Neural cell (in vitro differentiated cells): ENCODE data around the gene COL27A1. TPM values are rescaled to one million over a fixed set of nuclear protein-coding genes. Genes with fewer than 3 reads are reported as not detected.

Experiments
- H2AFZ ChIP-seq: fragments of 200-600, 300-800 bp; sonication (generic), shearing (Covaris generic); 2 replicates; pipeline ENCODE4 v1.6.0; 2014; ENCODE audit warnings: low read depth, mild to moderate bottlenecking, antibody characterized with exemption, low read length, moderate library complexity
- H3F3A ChIP-seq: fragments of 200-600 bp; shearing (Covaris generic); 2 replicates; pipeline ENCODE4 v1.6.1; 2016; ENCODE audit warnings: mild to moderate bottlenecking, moderate library complexity, mixed read lengths, antibody characterized with exemption, low read length; ENCODE audit not compliant: insufficient read depth, poor library complexity, severe bottlenecking
- H3K27ac ChIP-seq: fragments of 200-600, 300-800 bp; sonication (generic), shearing (Covaris generic); 2 replicates; pipeline ENCODE4 v1.5.1; 2014; ENCODE audit warnings: mild to moderate bottlenecking, low read length, moderate library complexity
- H3K27me3 ChIP-seq: fragments of 300-800, 200-600 bp; sonication (generic), shearing (Covaris generic); 2 replicates; pipeline ENCODE4 v1.6.0; 2014; ENCODE audit warnings: mild to moderate bottlenecking, low read depth, low read length, moderate library complexity; ENCODE audit not compliant: insufficient read depth
- H3K36me3 ChIP-seq: fragments of 300-800, 200-600 bp; sonication (generic), shearing (Covaris generic); 2 replicates; pipeline ENCODE4 v1.5.1; 2014; ENCODE audit warnings: mild to moderate bottlenecking, antibody characterized with exemption, low read length, moderate library complexity; ENCODE audit not compliant: insufficient read depth
- H3K4me2 ChIP-seq: fragments of 300-800, 200-600 bp; sonication (generic), shearing (Covaris generic); 2 replicates; pipeline ENCODE4 v1.6.0; 2014; ENCODE audit warnings: mild to moderate bottlenecking, low read length
- H3K4me3 ChIP-seq: fragments of 300-800, 200-600 bp; sonication (generic), shearing (Covaris generic); 2 replicates; pipeline ENCODE4 v1.5.1; 2014; ENCODE audit warnings: mild to moderate bottlenecking, low read length, moderate library complexity
- H3K79me2 ChIP-seq: fragments of 200-600 bp; shearing (Covaris generic); replicated peaks from 2 replicates; pipeline ENCODE4 v1.6.0; 2014; ENCODE audit warnings: mild to moderate bottlenecking, low read length, moderate library complexity; ENCODE audit not compliant: insufficient read depth
- H3K9ac ChIP-seq: fragments of 300-800, 200-600 bp; sonication (generic), shearing (Covaris generic); 2 replicates; pipeline ENCODE4 v1.6.1; 2016; ENCODE audit warnings: mild to moderate bottlenecking, low read length, mixed read lengths
- H3K9me2 ChIP-seq: fragments of 200-600 bp; shearing (Covaris generic); 2 replicates; pipeline ENCODE4 v1.6.1; 2016; ENCODE audit warnings: mild to moderate bottlenecking, low read length, mixed read lengths; ENCODE audit not compliant: insufficient read depth
- H3K9me3 ChIP-seq: fragments of 200-600, 300-800 bp; sonication (generic), shearing (Covaris generic); 2 replicates; pipeline ENCODE4 v1.6.1; 2016; ENCODE audit warnings: mild to moderate bottlenecking, mixed run types, low read length, moderate library complexity, mixed read lengths
- H4K20me1 ChIP-seq: fragments of 200-600 bp; shearing (Covaris generic); 2 replicates; pipeline ENCODE4 v1.6.1; 2016; ENCODE audit warnings: mild to moderate bottlenecking, mixed run types; ENCODE audit not compliant: insufficient read depth
- CTCF ChIP-seq: fragments of 450-650 bp; IDR thresholded peaks from 2 replicates; pipeline ENCODE4 v1.5.1; 2014; ENCODE audit warnings: antibody characterized with exemption, mild to moderate bottlenecking, moderate library complexity; ENCODE audit not compliant: poor library complexity, severe bottlenecking
- EP300 ChIP-seq: fragments of 450-650 bp; conservative IDR thresholded peaks from 2 replicates; pipeline ENCODE4 v1.6.1; 2014; ENCODE audit warnings: antibody characterized with exemption, mild to moderate bottlenecking, moderate library complexity; ENCODE audit not compliant: poor library complexity, severe bottlenecking
- EZH2 ChIP-seq: fragments of 200-600, 300-800 bp; shearing (Covaris generic), sonication (generic); IDR thresholded peaks from 2 replicates; pipeline ENCODE4 v1.6.1; 2014; ENCODE audit warnings: antibody characterized with exemption, low read length, borderline replicate concordance, mild to moderate bottlenecking; ENCODE audit not compliant: insufficient read depth, poor library complexity, severe bottlenecking
- MXI1 ChIP-seq: fragments of 450-650 bp; conservative IDR thresholded peaks from 2 replicates; pipeline ENCODE4 v1.6.1; 2014; ENCODE audit warnings: antibody characterized with exemption, mild to moderate bottlenecking; ENCODE audit not compliant: poor library complexity, severe bottlenecking
- POLR2AphosphoS5 ChIP-seq: IDR thresholded peaks from 2 replicates; pipeline ENCODE4 v1.6.1; 2012
- RAD21 ChIP-seq: fragments of 450-650 bp; conservative IDR thresholded peaks from 2 replicates; pipeline ENCODE4 v1.6.1; 2014; ENCODE audit warnings: antibody characterized with exemption, mild to moderate bottlenecking, moderate library complexity
- REST ChIP-seq: IDR thresholded peaks from 2 replicates; pipeline ENCODE4 v1.6.1; 2012; ENCODE audit warnings: borderline replicate concordance
- SMC3 ChIP-seq: fragments of 450-650 bp; conservative IDR thresholded peaks from 2 replicates; pipeline ENCODE4 v1.6.1; 2014; ENCODE audit warnings: antibody characterized with exemption, mild to moderate bottlenecking, moderate library complexity; ENCODE audit not compliant: poor library complexity
- TAF1 ChIP-seq: IDR thresholded peaks from 2 replicates; pipeline ENCODE4 v1.6.1; 2012; ENCODE audit warnings: low read depth
- polyA plus RNA-seq: library from polyadenylated mRNA; depleted of rRNA; stranded (reverse); fragments of >200 nt; gene quantifications from 2 replicates; pipeline ENCODE4 v1.2.3, GENCODE V29; 2014

Gene COL27A1
- polyA plus RNA-seq, 1 donor from 2014 or later, result 0.25 TPM

DNA sequence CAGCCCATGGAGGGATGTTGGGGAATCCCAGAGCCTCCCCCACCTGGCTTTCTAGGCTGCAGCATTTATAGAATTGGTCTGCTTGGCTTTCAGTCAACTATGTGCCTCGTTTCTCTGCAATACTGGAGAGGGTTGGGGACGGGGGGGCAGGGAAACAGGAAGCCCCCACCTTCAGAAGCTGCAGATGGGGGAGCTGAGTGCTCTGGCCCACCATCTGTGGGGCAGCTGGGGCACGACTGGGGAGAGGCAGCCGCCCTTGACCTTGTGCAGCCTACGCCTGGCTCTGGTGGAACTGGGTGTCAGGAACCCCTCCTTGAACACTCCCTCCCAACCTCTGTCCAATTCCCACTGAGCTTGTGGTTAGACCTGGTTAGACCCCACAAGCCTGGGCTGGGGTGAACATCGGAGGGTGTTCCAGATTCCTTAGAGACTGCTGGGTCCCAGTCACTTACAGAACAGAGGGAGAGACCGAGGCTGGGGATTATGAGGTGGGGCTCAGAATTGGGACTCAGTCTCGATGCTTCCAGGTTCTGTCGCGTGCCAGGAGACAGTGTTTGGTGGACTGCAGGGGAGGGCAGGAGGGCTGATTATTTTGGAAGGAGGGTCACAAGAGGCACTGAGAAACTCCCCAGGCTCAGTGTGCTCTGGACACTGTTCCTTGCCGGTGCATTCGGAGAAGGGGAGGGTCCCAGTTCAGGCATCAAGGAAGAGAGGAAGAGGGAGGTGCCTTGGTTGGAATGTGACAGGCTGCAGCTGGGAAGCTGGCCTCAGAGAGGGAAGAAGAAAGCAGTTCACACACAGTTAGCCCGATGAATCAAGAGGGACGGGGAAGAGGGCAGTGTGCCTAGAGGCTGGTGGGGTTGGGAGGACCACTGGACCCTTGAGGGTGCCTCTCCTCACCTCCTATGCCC, 25.6 kb downstream of the COL27A1 start:
- TF ChIP-seq MXI1, result no peak
- TF ChIP-seq EZH2, result no peak
- no peak for TF ChIP-seq CTCF
- Histone ChIP-seq H3K27ac (no peak overlapping the region), H2AFZ (no peak overlapping the region), H3K79me2 (no peaks in the 10 kb centered on the region), H3K36me3 (no peaks in the 10 kb centered on the region), H3K4me2 (no peak overlapping the region), H4K20me1 (no peaks in the 10 kb centered on the region), H3K9me3 (no peaks in the 10 kb centered on the region), H3K9me2 (no peaks in the 10 kb centered on the region), H3K9ac (no peak overlapping the region), H3K27me3 (no peaks in the 10 kb centered on the region), H3K4me3 (no peak overlapping the region), H3F3A (no peaks in the 10 kb centered on the region)

GRCh38 chr9:114181607-114182409, 26.5 kb downstream of the COL27A1 start:
- Histone ChIP-seq H4K20me1 (no peaks in the 10 kb centered on the region), H3K36me3 (no peaks in the 10 kb centered on the region), H3F3A (no peaks in the 10 kb centered on the region), H3K27me3 (no peaks in the 10 kb centered on the region), H3K4me3 (no peak overlapping the region), H3K27ac (no peak overlapping the region), H3K79me2 (no peaks in the 10 kb centered on the region), H3K9ac (no peak overlapping the region), H3K9me2 (no peaks in the 10 kb centered on the region), H3K9me3 (no peaks in the 10 kb centered on the region), H3K4me2 (no peak overlapping the region), H2AFZ (no peak overlapping the region)
- TF ChIP-seq MXI1 (no peak), TAF1 (no peak), REST (no peak), POLR2AphosphoS5 (no peak), SMC3 (no peak), EP300 (no peak), CTCF (no peak), RAD21 (no peak), EZH2 (no peak)
